GM21576 (cell line): Measurements from ENCODE around the gene SMIM21.

ENCODE experiments used
- ATAC-seq: cut with Tn5 transposase; IDR thresholded peaks from one replicate; pipeline ENCODE4 v1.9.1; 2021; ENCODE audit warnings: mild to moderate bottlenecking, moderate library complexity; ENCODE audit not compliant: unreplicated experiment

SMIM21 gene

DNA sequence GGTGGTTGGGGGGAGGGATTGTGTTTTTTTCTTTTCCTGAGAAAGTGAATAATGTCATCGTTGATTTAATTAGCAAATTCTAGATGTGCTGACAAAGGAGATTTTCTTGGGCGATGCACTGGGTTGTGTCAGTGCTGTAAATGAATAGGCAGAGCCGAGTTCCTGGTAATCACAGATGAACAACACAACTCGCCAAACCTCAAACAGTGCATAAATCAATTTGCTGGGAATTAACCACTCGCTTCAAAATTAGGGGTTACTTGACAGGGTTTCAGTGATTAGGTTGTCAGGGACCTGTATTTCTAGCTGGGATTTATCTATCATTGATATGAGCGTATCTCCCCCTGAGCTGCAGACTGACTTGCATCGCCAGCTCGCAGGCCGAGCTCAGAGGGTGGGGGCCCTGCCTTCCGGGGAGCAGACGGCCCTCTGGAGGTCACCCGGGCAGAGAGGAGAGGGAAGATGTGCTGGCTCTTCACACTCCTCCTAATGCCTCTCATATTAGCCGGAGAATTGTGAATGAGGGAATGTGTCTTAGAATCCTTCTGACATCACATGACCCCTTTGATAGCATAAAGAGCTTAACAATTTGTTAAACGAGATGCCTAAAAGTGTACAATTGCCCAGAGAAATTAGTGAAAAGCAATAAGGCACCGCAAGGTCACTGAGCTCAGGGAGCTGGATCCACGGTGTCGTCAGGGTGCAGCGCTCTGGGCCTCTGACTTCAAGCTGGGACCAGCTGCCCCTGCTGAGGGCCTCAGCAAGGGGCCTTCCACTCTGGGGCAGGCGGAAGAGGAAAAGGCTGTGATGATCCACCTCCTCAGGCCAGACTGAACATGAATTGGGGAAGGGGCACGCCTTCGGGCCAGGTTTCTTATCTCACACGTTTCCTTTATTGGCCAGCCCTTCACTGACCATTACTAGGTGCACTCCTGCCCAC is 48.9 kb downstream of the SMIM21 start:
- no peak for ATAC-seq

DNA sequence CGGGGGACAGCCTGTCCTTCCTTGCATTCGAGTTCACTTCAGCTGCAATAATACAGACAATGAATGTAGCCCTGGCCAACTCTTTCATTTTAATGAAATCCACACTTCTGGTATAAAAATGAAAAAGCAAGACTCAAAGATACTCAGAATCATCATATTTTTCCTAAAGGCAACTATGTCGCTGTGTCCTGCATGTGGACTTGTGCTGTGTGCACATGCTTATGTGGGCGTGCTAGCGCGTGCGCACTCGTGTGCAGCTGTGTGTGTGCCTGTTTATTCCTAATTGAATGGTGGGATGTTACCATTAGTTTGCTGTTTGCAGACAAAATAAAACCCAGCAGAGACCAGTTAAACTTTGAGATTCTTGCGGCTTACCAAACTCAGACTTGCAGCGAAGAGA is 49.6 kb downstream of the SMIM21 start:
- ATAC-seq: no peak

DNA sequence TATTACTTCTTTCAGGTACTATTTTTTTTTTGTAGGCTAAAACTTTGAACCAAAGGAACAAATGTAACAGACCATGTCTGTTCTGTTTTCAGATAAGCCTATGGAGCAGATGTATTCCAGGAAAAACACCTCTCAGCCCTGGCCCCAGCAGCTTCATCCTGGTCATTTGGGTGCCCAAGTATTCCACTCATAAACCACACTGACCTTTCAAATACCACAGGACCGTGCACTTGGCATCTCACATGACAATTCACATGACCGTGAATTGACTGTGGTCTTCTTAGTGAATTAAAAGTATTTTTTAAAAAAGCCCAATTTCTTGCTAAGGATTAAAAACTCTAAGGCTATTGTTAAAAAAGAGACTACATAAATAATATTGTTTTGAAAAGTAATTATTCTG is 50.2 kb downstream of the SMIM21 start:
- no peak for ATAC-seq

DNA sequence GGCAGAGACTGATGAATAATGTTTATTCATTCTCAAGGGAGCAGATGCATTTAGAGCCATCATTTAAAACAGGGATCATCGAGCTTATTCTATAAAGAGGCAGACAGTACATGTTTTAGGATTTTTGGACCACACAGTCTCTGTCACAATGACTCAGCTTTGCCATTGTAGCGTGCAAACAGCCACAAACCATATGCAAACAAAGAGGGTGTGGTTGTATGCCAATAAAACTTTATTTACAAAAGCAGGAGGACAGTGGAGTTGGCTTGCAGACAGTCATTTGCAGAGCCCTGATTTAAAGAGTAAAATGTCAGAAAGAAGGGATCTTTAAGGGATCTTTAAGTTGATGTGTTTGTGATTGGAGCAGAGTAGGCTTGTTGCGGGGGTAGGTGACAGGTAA is 51.5 kb downstream of the SMIM21 start:
- ATAC-seq: no peak

DNA sequence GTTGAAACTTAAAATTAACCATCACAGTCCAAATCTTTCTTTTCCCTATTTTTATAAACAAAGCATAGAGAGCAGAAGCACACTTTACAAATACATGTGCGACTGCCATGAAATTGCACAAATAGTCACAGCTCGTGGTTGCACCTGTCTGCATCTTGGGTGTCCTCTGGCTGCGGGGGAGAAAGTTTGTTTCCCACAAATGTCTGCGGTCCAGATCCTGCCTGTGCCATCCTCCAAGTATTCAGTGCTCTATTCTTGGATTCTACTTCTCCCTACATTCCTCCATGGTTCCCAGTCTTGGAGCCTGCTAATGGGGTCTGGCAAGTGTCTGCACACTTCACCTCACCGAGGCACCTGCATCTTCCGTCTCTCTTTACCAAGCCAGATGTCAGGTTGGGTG is 52.2 kb downstream of the SMIM21 start:
- ATAC-seq: no peak

DNA sequence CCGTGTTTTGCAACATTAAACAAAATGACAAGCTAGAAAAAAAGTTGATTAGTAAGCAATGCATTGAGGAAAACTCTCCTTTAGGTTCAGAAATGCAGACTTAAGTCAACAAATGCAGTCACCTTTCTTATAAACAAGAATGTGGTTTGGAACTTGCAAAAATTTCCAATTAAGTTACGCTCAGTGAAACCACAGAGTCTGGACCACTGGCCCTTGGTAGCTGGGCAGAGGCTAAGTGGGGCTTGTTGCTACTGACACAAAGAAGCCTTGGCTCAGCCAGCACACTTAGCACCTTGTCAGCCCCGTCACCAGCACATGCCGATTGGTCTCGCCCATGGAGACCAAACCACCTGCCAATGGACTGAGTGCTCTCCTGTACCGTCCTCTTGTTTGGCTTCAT is 53.0 kb downstream of the SMIM21 start:
- ATAC-seq: no peak

DNA sequence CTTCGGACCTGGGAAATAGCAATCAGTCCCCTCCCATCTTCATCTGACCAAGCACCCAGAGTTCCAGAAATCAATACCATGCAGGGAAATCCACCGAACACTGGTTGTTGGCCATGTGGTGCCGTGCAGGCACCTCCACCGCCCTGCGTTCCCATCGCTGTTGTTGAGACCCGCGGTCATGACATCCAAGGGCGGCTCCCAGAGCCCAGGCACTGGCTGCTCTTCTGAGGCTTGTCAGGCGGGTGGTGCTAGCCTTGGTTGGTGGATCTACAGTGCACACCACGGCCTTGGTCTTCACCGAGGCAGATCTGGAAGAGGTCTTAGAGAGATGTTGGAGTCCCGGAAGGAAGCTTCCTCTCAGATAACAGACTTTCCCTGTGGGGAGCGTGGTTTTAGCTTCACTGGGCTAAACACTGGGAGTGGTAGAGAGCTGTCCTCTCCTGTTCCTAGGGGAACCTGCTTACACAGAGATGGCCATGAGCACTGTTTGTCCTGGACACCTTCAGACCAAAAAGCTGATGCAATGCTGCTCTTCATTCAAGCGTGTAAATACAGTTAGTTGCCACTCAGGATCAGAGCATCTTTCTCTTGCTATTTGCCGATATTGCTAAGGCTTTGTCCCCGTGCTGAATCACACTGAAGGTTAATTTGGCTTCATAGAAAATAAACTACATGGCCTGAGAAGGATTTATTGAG is 58.3 kb downstream of the SMIM21 start:
- ATAC-seq: no peak

DNA sequence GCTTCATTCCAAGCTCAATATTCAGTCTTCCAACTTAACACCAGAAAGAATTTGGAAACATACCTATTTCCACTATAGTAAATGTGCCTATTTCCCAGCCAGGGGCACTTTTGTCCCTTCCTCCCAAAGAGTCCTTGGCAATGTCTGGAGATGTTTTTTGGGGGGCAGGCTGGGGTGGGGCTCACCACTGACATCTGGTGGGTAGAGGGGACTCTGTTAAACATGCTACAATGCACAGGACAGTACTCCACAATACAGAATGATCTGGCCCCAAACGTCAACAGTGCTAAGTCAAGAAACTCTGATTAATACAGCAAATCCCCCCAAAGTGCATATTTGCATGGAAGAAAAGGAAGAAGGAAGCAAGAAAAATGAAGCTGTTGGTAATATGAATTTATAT is 61.7 kb downstream of the SMIM21 start:
- ATAC-seq: no peak

DNA sequence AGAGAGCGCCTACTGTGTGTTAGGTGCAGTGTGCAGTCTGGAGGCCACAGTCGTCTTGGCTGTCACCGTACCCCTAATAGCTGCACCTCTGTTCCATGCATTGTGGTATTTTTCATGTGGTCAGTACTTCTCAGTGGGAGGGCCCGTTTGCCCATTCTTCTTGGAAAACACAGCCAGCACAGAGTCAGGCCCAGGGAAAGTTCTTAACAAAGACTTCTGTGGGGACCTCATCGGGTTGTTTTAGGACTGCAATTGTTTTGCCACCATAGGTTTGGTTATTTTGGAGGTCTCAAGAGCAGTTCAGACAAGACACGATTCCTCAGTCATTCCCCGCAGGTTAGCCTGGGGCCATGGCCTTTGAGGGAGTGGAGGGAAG is 62.3 kb downstream of the SMIM21 start:
- no peak for ATAC-seq

DNA sequence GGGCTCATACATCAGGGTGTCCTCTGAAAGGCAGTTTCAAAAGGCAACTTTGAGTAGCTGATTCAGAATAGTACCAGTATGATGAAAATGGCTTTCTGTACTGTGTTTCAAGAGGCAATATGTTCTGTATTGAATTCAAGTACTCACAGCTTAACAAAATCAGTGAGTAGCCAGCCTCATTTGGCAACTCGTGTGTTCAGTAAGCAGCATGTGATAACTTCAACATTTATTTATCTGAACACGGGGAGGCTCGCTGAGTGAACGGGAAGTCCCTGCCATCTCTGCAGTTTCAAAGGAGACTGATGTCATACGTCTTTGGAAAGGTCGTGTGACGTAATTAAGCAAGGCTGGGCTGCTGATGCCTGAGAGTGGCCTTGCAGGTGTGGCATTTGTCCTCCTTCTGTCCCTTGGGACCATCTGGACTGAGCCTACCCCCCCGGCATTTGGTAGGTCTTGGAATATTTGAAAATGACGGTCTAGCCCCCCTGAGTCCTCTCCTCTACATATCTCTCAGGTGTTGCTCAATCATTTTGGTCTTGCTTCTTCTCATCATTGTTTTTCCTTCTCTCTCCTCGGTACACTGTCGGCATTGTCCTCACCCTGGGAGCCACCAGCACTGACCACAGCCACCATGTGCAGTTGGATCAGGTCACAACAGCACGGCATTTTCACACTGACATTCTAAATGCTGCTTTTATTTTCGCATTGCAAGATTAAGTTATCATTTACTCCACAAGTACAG is 62.8 kb downstream of the SMIM21 start:
- no peak for ATAC-seq

DNA sequence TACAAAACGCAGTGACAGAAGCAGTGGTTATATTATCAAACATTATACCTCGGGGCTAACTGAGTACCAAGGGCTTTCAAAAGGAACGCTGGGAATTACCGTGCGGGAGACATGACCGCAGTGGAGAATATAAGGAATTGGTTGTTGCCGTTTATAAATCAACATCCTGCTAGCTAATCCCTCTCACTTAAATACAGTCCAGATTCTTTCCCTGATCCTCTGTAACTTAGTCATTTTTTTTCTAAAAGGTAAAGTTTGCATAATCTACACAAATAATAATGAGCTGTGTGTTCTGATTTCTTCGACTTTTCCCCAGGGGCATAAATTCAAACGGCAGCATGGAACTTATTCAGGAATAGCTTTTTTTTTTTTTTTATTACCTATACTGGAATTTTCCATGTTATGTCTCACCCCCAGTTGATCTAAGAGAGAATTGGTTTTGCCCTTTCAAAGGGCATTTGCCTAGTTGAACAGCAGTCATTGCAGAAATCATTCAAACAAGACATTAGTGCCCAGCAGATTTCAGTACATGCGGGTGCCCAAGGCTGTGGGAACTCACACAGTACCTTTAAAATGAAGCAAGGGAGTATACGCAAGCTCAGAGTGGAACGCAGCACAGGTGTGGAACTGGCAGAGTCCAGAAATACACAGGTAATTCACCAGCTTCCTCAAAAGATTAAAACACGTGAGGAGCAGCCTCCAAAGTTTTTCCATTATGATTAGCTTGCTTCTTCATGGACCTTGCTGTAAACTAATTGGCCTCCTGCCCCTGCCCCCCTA is 63.9 kb downstream of the SMIM21 start:
- no peak for ATAC-seq

DNA sequence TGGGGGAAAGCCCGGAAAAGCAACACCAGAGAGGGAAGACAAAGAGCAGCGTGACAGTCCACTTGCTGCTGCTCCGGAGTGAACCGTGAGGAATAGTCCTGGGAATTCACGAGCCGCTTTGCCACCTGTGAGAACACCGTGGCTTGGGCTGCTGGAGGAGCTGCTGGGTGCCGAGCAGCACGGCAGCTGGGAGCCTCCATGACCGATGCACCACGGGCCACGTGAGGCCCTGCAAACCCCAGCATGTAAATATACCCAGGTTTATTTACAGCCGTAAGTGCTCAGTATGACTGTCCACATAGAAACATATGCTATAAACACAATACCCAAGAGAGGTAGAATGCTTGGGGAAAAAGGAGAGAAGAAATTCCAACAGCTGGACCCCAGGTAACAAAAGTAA is 65.1 kb downstream of the SMIM21 start:
- ATAC-seq: no peak

DNA sequence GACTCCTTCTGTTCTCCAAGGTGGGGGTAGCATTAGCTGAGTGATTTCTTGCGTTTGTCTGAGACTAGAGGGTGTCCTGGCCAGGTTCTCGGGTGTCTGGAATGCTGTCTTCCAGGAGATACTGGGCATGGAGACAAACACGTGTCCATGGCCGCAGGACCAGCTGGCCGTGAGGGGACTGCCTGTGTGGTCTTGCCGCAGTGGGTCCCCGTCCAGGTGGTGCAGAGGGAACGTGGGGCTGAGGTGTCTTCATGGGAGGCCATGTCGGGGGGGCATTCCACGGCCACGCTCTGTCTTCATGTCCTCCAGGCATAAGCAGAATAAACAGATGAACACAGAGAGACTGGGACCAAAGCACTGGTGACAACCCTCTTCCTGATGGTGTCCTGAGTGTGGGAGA is 66.6 kb downstream of the SMIM21 start:
- ATAC-seq: no peak

DNA sequence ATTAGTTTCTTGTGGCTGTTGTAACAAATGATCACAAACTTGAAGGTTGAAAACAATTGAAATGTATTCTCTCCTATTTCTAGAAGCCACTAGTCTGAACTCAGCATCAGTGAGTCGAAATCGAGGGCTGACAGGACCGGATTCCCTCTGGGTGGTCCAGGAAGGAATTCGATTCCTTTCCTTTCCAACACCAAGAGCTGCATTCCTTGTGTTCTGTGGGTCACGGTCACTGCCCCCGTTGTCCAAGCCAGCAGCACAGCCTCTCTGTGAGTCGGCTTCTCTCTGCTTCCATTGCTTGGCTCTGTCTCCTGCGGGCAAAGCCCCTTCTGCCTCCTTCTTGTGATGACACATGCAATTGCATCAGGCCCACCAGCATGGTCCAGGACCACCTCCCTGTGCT is 67.3 kb downstream of the SMIM21 start:
- no peak for ATAC-seq
